GM18867 (cell line): Measurements from ENCODE around the gene HOMER1.

ENCODE experiments used
- ATAC-seq: cut with Tn5 transposase; IDR thresholded peaks from one replicate; pipeline ENCODE4 v1.9.1; 2021; ENCODE audit warnings: mild to moderate bottlenecking, moderate library complexity; ENCODE audit not compliant: unreplicated experiment

HOMER1 gene

GRCh38 chr5:79329453-79329852 lies 184.5 kb downstream of the HOMER1 start:
- ATAC-seq, result no peak
